HFFc6 (cell line): ENCODE data around the gene CPA1. TPM values are rescaled to one million over a fixed set of nuclear protein-coding genes. Genes with fewer than 3 reads are reported as not detected.

Experiments used
- DNase-seq: peaks from one replicate; pipeline ENCODE4 v3.0.0-alpha.2; 2018
- H3K27ac Mint-ChIP-seq: 2 replicates; pipeline ENCODE4 v1.8.0; 2020; ENCODE audit warnings: mild to moderate bottlenecking, mixed read lengths
- H3K27me3 Mint-ChIP-seq: 2 replicates; pipeline ENCODE4 v1.8.0; 2021; ENCODE audit warnings: mild to moderate bottlenecking, moderate library complexity, mixed read lengths; ENCODE audit not compliant: insufficient read depth
- H3K36me3 Mint-ChIP-seq: 2 replicates; pipeline ENCODE4 v1.8.0; 2021; ENCODE audit warnings: low read depth, mixed read lengths
- H3K4me1 Mint-ChIP-seq: 2 replicates; pipeline ENCODE4 v1.8.0; 2020; ENCODE audit warnings: low read depth, mixed read lengths
- H3K4me3 Mint-ChIP-seq: 2 replicates; pipeline ENCODE4 v1.8.0; 2020; ENCODE audit warnings: mild to moderate bottlenecking, moderate library complexity, mixed read lengths
- H3K9me3 Mint-ChIP-seq: 2 replicates; pipeline ENCODE4 v1.8.0; 2020; ENCODE audit warnings: mild to moderate bottlenecking, mixed read lengths
- total RNA-seq, 6 experiments: library from RNA; stranded (reverse); fragmentation: NEBNext Ultra II Directional; extraction: Animal tissue kit (Norgen Biotek cat#: 25700); gene quantifications; 2 replicates in 1 of 6; 3 replicates in 5 of 6; pipeline ENCODE4 v1.2.3, GENCODE V29; 2021
- TF ChIP-seq, protein P1 (sequence below): fragments of 200-600 bp; sonication (generic); IDR thresholded peaks from 2 replicates; pipeline ENCODE4 v1.5.0; 2021; ENCODE audit warnings: antibody characterized with exemption, mild to moderate bottlenecking

CPA1 gene
- total RNA-seq, 6 experiments from 2014 or later = not detected

DNA sequence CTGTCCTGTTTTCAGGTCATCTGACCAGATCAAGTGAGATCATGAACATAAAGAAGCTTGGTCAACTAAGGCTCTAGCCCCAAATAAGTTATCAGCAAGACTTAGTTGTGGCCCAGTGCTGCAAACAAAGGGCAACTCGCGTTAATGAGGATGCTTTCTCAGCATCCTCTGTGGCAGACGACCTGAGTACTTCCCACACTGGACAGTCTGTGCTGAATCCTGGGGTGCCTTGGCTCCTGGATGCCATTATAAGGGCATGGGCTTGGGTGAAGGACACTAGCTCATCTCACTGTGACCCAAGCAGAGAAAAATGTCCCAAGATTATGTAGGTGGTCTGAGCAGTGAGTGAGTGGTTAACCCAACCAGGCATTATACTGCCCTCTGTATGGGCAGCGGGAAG lies 21.8 kb upstream of the CPA1 start:
- H3K27ac Mint-ChIP-seq = no peak overlapping the region
- H3K9me3 Mint-ChIP-seq = peaks cover 30% of the 10 kb centered on the region
- peaks cover 15% of the 10 kb centered on the region for H3K27me3 Mint-ChIP-seq
- H3K4me3 Mint-ChIP-seq = no peak overlapping the region
- peaks cover 56% of the 10 kb centered on the region for H3K4me1 Mint-ChIP-seq
- DNase-seq = no peak
- TF ChIP-seq, protein P1, sequence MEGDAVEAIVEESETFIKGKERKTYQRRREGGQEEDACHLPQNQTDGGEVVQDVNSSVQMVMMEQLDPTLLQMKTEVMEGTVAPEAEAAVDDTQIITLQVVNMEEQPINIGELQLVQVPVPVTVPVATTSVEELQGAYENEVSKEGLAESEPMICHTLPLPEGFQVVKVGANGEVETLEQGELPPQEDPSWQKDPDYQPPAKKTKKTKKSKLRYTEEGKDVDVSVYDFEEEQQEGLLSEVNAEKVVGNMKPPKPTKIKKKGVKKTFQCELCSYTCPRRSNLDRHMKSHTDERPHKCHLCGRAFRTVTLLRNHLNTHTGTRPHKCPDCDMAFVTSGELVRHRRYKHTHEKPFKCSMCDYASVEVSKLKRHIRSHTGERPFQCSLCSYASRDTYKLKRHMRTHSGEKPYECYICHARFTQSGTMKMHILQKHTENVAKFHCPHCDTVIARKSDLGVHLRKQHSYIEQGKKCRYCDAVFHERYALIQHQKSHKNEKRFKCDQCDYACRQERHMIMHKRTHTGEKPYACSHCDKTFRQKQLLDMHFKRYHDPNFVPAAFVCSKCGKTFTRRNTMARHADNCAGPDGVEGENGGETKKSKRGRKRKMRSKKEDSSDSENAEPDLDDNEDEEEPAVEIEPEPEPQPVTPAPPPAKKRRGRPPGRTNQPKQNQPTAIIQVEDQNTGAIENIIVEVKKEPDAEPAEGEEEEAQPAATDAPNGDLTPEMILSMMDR = no peak
- H3K36me3 Mint-ChIP-seq = peaks cover 23% of the 10 kb centered on the region

- Mint-ChIP-seq H3K27me3 (peaks cover 15% of the 10 kb centered on the region), H3K27ac (no peak overlapping the region)
Measured at GRCh38 chr7:130359276-130359857, 20.9 kb upstream of the CPA1 start.

GRCh38 chr7:130360518-130360917 lies 19.8 kb upstream of the CPA1 start:
- Mint-ChIP-seq H3K4me1 (peaks cover 56% of the 10 kb centered on the region), H3K4me3 (no peak overlapping the region), H3K27me3 (peaks cover 16% of the 10 kb centered on the region), H3K9me3 (peaks cover 30% of the 10 kb centered on the region), H3K36me3 (peaks cover 23% of the 10 kb centered on the region), H3K27ac (no peak overlapping the region)
- DNase-seq = no peak
- TF ChIP-seq, protein P1 = no peak

More at GRCh38 chr7:130359276-130359857, 20.9 kb upstream of the CPA1 start:
- TF ChIP-seq, protein P1 = no peak
- H3K9me3 Mint-ChIP-seq = peaks cover 30% of the 10 kb centered on the region
- H3K4me1 Mint-ChIP-seq = peaks cover 56% of the 10 kb centered on the region
- H3K36me3 Mint-ChIP-seq = peaks cover 23% of the 10 kb centered on the region
- no peak overlapping the region for H3K4me3 Mint-ChIP-seq
- DNase-seq = no peak

GRCh38 chr7:130361681-130362080 lies 18.6 kb upstream of the CPA1 start:
- Mint-ChIP-seq H3K4me3 (no peak overlapping the region), H3K4me1 (peaks cover 56% of the 10 kb centered on the region), H3K9me3 (peaks cover 30% of the 10 kb centered on the region), H3K27me3 (peaks cover 16% of the 10 kb centered on the region), H3K27ac (no peak overlapping the region), H3K36me3 (peaks cover 23% of the 10 kb centered on the region)
- TF ChIP-seq, protein P1 = no peak
- no peak for DNase-seq

- no peak overlapping the region for H3K27ac Mint-ChIP-seq
- TF ChIP-seq, protein P1 = no peak
- H3K36me3 Mint-ChIP-seq = peaks cover 23% of the 10 kb centered on the region
- peaks cover 30% of the 10 kb centered on the region for H3K9me3 Mint-ChIP-seq
- H3K4me1 Mint-ChIP-seq = peaks cover 56% of the 10 kb centered on the region
- H3K4me3 Mint-ChIP-seq = no peak overlapping the region
- H3K27me3 Mint-ChIP-seq = peaks cover 16% of the 10 kb centered on the region
- no peak for DNase-seq
Measured at GRCh38 chr7:130362251-130362816, 18.0 kb upstream of the CPA1 start.
